OCI-M1 (cell line): ENCODE data around the gene FNBP1.
"Not testable (repeated sequence)": the region's sequence is repeated elsewhere in the genome, so short reads cannot be mapped to it uniquely, and the experiment has no call there.

Experiments
- DNase-seq: peaks from one replicate; lab custom pipeline; 2025; lab: John Stamatoyannopoulos, UW

FNBP1 gene

DNA sequence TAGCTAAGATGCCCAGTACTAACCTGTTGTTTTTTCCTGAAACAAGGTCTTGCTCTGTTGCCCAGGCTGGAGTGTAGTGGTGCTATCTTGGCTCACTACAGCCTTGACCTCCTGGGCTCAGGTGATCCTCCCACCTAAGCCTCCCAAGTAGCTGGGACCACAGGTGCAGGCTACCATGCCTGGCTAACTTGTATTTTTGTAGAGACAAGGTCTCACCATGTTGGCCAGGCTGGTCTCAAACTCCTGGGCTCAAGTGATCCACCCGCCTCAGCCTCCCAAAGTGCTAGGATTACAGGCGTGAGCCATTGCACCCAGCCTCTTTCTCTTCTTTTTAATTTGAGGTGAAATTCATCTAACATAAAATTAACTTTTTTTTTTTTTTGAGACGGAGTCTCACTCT is 21.1 kb downstream of the FNBP1 start:
- not testable (repeated sequence) for DNase-seq

DNA sequence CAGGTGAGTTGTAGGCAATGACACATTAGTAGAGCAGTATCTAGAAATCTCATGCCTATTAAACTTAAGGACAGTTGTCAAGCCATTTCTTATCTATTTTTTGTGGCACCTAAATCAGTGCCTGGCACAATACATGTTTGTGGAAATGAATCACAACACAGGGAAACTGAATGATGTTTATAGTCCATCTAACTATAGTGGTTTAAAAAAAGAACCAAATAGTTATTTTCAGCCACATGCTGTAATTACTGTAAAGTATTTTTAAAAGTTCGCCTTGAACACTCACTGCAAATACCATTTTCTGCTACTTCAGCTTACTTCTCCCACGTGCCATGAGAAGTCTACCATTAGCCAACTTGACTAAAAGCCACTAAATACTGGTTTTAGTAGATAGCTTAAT is 21.9 kb downstream of the FNBP1 start:
- no peak for DNase-seq

DNA sequence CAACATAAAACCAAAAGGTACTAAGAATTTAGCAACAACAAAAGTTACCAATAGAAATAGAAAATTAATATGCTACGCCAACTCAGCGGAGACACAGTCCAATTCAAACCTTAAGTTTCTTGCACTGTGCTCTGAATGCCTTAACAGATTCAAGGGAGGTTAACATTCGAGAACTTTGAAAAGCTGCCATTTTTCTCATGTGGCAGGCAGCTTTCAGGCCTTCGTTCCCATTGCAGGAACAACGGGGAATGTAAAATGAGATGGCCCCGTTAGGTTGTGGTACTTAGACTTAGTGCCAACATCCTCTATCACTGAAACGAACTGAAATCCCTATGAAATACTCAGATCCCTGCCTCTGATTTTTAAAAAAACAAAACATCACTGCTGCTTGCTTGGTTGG is 22.4 kb downstream of the FNBP1 start:
- no peak for DNase-seq

DNA sequence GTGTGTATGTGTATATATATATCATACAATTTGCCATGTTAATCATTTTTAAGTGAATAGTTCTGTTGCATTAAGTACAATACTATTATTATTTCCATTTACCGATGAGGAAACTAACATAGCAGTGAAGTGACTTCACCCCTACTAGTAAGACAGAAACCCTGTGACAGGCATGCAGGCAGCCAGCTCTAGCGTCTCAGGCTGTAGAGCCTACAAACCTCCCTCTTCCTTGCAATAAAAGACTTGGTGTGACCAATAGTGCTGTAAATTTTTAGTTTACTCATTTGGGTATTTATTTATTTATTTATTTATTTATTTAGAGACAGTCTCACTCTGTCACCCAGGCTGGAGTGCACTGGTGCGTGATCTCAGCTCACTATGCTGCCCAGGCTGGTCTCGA is 24.7 kb downstream of the FNBP1 start:
- no peak for DNase-seq

DNA sequence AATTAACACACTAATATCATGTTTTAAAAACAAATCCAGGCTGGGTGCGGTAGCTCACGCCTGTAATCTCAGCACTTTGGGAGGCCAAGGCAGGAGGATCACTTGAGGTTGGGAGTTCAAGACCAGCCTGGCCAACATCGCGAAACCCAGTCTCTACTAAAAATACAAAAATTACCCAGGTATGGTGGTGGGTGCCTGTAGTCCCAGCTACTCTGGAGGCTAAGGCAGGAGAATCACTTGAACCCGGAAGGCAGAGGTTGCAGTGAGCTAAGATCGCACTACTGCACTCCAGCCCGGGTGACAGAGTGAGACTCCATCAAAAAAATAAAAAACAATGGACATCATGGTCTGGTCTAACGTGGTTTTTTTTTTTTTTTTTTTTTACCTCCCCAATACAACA is 25.5 kb downstream of the FNBP1 start:
- DNase-seq, result not testable (repeated sequence)

DNA sequence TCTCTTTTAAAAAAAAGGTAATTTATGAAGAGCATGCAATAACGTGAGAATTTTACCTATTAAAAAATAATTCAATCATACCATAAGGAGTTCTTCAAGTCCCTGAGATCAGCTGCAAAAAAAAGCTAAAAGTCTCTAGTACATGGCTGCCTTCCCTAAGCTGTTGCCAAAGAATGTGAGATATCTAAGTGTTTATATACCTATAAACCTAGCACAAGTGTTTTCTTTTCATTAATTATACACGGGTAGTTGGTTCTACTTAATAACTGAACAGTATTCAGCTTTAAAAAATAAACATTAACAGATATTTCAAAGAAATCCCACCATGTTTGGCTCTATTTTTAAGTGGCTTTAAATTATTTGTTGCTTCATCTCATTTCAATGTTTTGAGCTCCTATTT is 25.9 kb downstream of the FNBP1 start:
- no peak for DNase-seq

DNA sequence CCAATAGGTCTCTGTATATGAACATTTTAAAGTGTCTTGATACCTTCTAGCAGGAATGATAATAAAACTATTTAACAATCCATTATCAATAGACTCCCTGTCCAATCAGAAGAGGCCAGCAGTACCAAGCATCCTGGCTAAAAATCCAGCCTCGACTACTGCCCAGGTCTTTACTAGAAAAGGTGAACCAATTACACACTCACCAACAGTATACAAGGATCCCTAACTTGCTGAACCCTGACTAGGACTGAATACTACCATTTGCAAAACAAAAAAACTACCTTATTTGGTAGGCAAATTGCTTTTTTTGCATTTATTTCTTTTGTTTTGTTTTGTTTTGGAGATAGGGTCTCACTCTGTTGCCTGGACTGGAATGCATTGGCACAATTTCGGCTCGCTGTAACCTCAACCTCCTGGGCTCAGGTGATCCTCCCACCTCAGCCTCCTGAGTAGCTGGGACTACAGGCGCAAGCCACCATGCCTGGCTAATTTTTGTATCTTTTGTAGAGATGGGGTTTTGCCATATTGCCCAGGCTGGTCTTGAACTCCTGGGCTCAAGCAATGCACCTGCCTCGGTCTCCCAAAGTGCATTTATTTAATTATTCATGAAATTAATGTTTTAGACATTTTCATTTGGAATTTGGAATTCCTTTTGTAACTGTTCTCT is 27.5 kb downstream of the FNBP1 start:
- no peak for DNase-seq

DNA sequence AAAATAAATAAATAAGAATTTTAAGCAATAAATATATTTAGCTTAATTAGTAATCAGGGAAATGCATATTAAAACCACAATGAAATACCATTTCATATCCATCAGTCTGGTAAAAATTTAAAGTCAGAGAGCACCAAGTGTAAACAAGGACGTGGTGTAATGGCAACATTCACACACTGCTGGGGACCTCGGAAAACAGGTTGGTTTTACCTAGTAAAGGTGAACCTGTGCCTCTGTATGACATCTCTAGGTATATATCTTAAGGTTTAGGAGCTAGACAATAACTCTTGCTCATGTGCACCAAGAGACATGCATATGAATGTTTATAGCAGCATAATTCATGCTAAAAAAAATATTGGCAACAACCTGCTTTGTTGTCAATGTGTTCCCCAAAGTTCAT is 29.7 kb downstream of the FNBP1 start:
- no peak for DNase-seq

DNA sequence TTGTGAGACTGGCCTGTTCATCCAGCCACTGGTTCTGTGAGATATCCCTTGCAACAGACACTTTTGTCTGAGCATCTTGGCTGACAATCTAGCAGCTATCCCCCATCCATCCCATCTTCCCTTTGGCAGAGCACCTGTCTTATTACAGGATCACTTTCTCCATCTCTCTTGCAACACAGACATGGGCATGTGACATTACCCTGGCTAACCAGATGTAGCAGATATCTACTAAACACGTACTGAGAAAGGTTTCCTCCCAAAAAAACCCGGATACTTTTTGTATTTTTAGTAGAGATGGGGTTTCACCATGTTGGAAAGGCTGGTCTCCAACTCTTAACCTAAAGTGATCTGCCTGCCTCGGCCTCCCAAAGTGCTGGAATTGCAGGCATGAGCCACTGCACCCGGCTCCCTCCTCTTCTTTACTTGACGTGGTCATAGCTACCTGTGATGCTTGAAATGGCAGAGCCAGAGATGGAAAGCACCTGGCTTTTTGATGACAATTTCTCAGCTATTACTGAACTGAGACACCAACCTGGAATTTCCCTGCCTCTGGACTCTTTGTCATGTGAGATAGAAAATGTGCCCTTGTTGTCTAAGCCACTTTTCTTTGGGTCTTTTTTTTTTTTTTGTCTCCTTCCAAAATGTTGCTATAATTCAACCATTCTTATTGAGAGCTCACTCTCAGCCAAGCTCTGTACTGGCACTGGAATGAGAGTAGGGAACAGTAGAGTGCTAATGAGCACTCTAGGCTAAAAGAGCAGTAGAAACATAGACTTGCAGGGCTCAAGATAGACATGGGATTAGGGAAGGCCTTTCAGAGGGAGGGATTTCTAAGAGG is 32.6 kb downstream of the FNBP1 start:
- no peak for DNase-seq

DNA sequence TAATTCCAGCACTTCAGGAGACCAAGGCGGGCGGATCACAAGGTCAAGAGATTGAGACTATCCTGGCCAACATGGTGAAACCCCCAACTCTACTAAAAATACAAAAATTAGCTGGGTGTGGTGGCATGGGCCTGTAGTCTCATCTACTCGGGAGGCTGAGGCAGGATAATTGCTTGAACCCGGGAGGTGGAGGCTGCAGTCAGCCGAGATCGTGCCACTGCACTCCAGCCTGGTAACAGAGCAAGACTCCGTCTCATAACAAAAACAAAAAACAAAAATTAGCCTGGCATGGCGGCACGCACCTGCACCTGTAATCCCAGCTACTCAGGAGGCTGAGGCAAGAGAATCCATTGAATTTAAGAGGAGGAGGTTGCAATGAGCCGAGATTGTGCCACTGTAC is 33.4 kb downstream of the FNBP1 start:
- not testable (repeated sequence) for DNase-seq

DNA sequence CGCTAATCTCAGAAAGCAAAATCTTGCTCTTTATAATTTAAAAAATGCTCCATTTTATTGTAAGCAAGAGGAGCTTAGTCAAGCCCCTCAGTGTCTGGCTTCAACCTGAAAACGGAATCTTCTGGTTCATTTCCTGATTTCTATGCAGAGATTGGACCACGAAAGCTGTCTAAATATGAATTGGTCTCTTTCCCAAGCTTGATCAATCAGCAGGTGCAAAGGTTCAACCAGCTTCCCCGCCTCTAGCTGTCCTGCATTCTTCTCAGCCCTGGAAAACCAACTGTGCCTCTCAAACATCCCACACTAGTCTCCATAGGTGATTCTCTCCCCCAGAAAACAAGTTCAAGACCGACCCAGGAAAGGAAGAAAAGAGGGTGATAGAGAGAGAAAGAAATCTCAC is 34.5 kb downstream of the FNBP1 start:
- DNase-seq, result no peak

DNA sequence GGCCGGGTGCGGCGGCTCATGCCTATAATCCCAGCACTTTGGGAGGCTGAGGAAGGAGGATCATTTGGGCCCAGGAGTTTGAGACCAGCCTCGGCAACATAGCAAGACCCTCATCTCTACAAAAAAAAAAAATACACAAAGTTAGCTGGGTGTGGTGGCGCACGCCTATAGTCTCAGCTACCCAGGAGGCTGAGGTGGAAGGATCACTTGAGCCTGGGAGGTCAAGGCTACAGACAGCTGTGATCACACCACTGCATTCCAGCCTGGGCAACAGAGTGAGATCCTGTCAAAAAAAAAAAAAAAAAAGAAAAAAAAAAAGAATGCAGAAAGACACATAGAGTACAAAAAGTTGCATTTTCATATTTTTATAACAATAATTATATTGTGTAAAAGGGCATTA is 36.0 kb downstream of the FNBP1 start:
- DNase-seq, result not testable (repeated sequence)

DNA sequence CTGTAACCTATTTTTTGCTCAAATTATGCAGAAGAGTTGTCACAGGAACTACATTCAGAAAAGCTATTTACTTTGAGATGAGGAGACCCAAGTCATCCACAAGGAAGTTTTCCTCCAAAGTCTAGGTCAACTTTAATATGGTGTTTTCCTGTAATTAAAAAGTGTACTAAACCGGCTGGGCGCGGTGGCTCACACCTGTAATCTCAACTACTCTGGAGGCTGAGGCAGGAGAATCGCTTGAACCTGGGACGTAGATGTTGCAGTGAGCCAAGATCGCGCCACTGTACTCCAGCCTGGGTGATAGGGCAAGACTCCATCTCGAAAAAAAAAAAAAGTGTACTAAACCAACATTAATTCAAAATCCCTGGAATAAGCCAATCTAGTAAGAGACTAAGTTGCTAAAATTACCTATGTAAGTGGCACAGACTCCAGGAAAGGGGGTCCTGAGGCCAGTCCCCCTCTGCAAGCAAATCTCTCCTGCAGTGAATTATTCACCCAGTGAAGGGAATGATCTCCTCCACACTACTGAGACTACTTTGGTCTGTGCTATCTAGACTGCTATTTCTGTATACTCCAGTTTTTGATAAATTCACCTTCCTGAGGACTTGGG is 38.9 kb downstream of the FNBP1 start:
- no peak for DNase-seq

DNA sequence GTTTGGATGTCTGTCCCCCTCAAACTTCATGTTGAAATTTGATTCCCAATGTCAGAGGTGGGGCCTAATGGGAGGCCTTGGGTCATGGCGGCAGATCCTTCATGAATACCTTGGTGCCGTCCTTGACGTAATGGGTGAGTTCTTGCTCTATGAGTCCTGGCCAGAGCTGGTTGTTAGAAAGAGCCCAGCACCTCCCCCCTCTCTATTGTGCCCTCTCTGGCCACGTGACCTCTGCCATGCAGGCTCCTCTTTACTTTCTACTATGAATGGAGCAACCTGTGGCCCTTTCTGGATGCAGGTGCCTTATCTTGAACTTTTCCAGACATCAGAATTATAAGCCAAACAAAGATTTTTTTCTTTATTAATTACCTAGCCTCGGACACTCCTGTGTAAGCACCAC is 40.7 kb downstream of the FNBP1 start:
- no peak for DNase-seq

DNA sequence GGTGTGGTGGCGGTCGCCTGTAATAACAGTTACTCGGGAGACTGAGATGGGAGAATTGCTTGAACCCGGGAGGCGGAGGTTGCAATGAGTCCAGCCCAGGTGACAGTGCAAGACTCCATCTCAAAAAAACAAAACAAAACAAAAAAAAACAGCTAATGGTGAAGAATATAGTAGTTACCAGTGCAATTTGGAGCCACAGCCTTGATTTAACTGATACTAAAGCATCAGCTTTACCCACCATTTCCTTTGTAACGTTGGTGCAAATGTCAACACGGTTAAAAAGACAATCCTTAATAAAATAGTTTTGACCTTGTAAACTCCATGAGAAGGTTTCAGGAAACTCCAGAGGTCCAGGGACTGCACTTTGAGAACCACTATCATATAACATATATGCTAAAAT is 41.8 kb downstream of the FNBP1 start:
- DNase-seq, result no peak

DNA sequence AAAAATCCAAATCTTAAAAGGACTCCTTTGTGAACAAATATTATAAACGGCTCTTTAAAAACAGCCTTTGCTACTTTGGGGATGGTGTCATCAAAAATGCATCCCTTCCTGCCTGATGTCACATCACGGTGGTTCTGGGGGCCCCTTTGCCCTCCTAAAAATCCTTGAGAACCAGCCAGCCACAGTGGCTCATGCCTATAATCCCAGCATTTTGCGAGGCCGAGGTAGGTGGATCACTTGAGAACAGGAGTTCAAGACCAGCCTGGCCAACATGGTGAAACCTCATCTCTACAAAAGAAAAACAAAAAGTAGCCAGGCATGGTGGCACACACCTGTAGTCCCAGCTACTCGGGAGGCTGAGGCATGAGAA is 43.9 kb downstream of the FNBP1 start:
- no peak for DNase-seq

DNA sequence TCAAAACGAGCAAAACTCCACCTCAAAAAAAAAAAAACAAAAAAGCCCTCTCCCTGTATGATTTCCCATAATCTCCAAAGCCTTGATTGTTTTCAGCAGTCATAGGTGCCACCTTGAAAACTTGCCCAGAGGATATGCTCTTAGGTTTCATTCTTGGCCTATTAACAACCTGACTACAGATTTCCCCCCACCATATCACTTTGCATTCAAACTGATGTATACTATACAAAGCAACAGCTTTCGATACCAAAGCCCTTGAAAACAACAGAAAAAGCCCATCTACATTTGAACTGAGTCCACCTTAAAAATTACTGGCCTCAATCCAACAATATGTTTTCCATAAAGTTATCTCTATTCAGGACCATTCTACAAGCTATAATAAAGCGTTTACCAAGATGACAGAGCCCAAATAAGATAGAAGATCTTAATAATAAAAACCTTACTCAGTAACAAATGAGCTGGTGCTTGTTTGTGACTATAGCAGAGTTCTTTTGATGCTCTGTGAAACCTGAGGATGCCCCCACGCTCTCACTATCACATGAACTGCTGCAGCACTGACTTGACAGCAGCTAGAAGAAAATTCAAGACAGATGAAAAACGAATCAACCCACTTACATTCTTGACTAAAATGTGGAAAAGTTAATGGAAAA is 44.4 kb downstream of the FNBP1 start:
- no peak for DNase-seq

DNA sequence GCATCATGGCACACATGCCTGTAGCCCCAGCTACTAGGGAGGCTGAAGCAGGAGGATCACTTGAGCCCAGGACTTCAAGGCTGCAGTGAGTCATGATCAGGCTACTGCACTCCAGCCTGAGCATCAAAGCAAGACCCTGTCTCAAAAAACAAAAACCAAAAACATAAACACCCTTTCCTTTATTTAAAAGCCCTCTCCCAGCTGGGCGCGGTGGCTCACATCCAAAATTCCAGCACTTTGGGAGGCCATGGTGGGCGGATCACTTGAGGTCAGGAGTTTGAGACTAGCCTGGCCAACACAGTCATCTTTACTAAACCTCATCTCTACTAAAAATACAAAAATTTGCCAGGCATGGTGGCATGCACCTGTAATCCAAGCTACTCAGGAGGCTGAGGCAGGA is 45.3 kb downstream of the FNBP1 start:
- not testable (repeated sequence) for DNase-seq

DNA sequence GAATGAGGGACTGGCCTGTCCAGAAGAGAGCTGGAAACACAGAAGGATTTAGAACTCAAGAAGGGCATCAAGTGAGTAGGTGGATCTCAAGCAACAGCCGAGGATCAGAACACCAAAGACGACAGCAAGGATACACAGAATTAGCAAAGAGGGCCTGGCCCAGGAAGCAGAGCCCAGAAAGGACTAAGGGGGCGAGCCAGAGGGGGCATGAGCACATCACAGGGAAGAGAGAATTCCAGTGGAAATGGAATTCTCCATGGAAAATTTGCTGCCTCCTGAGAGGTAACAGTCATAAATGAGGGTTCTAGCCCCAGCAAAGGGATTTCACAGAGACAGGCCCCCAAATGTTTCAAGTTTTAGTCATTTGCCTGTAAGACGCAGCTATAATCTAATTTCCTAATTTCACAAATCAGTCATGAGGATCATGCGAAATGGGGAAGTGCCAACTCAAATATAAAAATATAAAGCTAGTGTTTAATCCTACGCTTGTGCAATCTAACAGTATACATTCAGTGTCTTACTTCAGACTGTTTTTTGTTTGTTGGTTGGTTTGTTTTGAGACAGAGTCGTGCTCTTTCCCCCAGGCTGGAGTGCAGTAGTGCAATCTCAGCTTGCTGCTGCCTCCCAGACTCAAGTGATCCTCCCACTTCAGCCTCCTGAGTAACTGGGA is 46.7 kb downstream of the FNBP1 start:
- peak; percentile 48 for DNase-seq

DNA sequence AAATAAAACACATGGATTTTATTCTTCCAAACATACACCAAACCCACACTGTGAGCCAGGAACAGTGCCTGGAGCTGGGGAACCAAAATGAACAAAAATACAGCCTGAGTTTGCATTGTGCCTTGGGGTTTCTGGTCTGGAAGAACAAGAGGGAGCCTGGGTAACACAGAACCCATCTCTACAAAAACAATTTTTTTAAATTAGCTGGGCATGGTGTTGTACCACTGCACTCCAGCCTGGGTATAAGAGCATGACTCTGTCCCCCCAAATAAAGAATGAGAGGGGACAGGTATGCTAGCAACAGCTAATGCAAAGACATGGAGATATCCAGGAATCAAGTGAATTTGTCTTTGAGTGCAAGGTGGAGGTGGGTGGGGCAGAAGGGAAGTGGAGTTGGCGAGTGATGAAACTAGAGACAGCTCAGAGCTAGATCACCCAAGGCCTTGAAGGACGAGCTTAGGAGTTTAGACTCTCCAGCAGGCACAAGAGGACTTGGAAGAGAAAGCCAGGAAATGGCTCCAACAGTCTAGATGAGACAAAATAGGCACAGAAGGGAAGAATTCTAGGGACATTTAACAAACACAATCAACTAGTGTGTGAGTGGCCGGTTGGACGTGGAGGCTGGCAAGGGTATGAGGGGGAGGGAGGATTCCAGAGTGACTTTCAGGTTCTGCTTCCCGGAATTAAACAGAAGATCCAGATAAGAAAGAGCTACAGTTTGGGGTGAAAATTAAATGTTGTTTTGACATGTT is 47.4 kb downstream of the FNBP1 start:
- DNase-seq, result peak; percentile 83

DNA sequence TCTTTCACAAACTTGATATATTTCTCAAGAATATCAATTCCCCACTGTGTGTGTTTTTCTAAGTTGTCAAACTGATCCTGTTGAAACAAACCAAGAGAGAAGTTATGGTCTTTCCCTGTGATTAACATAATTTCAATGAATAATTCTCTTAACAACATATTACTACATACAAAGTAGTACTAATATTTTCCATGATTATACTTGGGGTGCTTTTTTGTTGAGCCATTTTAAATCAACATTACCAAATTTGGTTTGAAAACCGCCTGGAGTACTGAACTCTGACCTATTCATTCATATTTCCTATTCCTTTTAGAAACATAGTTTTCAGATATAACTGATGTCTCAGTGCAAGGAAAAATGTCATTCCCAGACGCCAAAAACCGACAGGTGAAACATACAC is 48.1 kb downstream of the FNBP1 start:
- DNase-seq, result peak; percentile 9

DNA sequence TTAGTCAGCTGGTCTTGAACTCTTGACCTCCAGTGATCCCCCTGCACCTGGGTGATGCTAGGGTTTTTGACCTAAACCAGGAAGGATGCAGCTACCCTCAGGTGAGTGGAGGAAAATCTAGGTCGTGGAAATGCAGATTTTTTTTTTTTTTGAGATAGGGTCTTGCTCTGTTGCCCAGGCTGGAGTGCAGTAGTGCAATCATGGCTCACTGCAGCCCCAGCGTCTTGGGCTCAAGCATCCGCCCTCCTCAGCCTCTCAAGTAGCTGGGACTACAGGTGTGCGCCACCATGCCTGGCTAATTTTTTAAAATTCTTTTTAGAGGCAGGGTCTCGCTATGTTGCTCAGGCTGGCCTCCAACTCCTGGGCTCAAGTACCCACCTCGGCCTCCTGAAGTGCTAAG is 51.9 kb downstream of the FNBP1 start:
- DNase-seq, result not testable (repeated sequence)
